Stimulated activated CD8-positive, alpha-beta memory T cell treated with anti-CD3 and anti-CD28 coated beads, Interleukin-12 subunit alpha, Interleukin-12 subunit beta, amount 100 ng/mL, for 4 hours (primary cell): ENCODE measurements around the gene COX8C.
A peak's percentile ranks its signal among the peaks of the same experiment; 100 is the strongest.
"Not testable (repeated sequence)": the region's sequence is repeated elsewhere in the genome, so short reads cannot be mapped to it uniquely, and the experiment has no call there.

ENCODE experiments used
- DNase-seq: peaks from one replicate; pipeline ENCODE4 v3.0.0-alpha.2; 2020; ENCODE audit warnings: low read depth

COX8C gene

GRCh38 chr14:93322929-93323599, 23.9 kb upstream of the COX8C start:
- no peak for DNase-seq

- DNase-seq = no peak
Observed at GRCh38 chr14:93323600-93324174, 23.3 kb upstream of the COX8C start.

GRCh38 chr14:93326196-93326595, 20.8 kb upstream of the COX8C start:
- no peak for DNase-seq

GRCh38 chr14:93328546-93328945, 18.4 kb upstream of the COX8C start:
- DNase-seq = no peak

GRCh38 chr14:93329965-93330608, 16.9 kb upstream of the COX8C start:
- DNase-seq = no peak

GRCh38 chr14:93330609-93331000, 16.4 kb upstream of the COX8C start:
- DNase-seq = no peak

GRCh38 chr14:93331002-93331727, 15.8 kb upstream of the COX8C start:
- DNase-seq = no peak

- no peak for DNase-seq
Observed at GRCh38 chr14:93331728-93332396, 15.1 kb upstream of the COX8C start.

GRCh38 chr14:93332397-93332852, 14.6 kb upstream of the COX8C start:
- DNase-seq = no peak

GRCh38 chr14:93332853-93333630, 13.9 kb upstream of the COX8C start, which contains the start of gene BTBD7:
TSS of gene BTBD7 (minus strand) at chr14:93333036. CDS start at chr14:93296051, 36,985 bp downstream.
- DNase-seq = peak; percentile 93

GRCh38 chr14:93333631-93334103, 13.3 kb upstream of the COX8C start:
- DNase-seq = no peak

GRCh38 chr14:93337143-93337753, 9.7 kb upstream of the COX8C start:
- no peak for DNase-seq

GRCh38 chr14:93337884-93338283, 9.1 kb upstream of the COX8C start:
- DNase-seq = no peak

GRCh38 chr14:93343266-93343665, 3.7 kb upstream of the COX8C start:
- DNase-seq = no peak

- no peak for DNase-seq
Observed at GRCh38 chr14:93343797-93344196, 3.2 kb upstream of the COX8C start.

- no peak for DNase-seq
Observed at GRCh38 chr14:93347850-93348249, 868 bp downstream of the COX8C start.

- no peak for DNase-seq
Observed at GRCh38 chr14:93348292-93348691, 1.3 kb downstream of the COX8C start.

- not testable (repeated sequence) for DNase-seq
Observed at GRCh38 chr14:93354873-93355272, 7.9 kb downstream of the COX8C start.

- no peak for DNase-seq
Observed at GRCh38 chr14:93368996-93369712, 22.2 kb downstream of the COX8C start.

GRCh38 chr14:93369713-93370266, 22.8 kb downstream of the COX8C start:
- DNase-seq = no peak
